MM.1S (cell line): Measurements from ENCODE around the gene GLCE.

Experiments used
- CTCF ChIP-seq: fragments of 300-600 bp; sonication (generic); IDR thresholded peaks from 2 replicates; pipeline ENCODE4 v1.5.1; 2016; ENCODE audit warnings: antibody characterized with exemption, low read length, mixed read lengths
- EZH2 ChIP-seq: fragments of 300-600 bp; sonication (generic); optimal IDR thresholded peaks from 2 replicates; pipeline ENCODE3; 2017; ENCODE audit warnings: low read depth, mild to moderate bottlenecking, antibody characterized with exemption, low read length, mixed read lengths

- TF ChIP-seq CTCF (no peak), EZH2 (no peak)
Measured at GRCh38 chr15:69236505-69236904, 76.1 kb downstream of the GLCE start.
